NCI-H2227 treated with DMSO at 0.1 percent for 48 hours (cell line): ENCODE measurements around the gene FBXL7.

Experiments used
- DNase-seq: peaks from one replicate; lab custom pipeline; 2025; lab: John Stamatoyannopoulos, UW

Gene FBXL7

GRCh38 chr5:15774632-15775031, 274.7 kb downstream of the FBXL7 start:
- no peak for DNase-seq

GRCh38 chr5:15776346-15776745, 276.4 kb downstream of the FBXL7 start:
- no peak for DNase-seq

GRCh38 chr5:15783734-15784133, 283.8 kb downstream of the FBXL7 start:
- DNase-seq: no peak

- DNase-seq: no peak
These were observed 285.6 kb downstream of the FBXL7 start for GRCh38 chr5:15785531-15785981.

- no peak for DNase-seq
These were observed 286.3 kb downstream of the FBXL7 start for GRCh38 chr5:15786326-15786725.

GRCh38 chr5:15786884-15787283, 286.9 kb downstream of the FBXL7 start:
- no peak for DNase-seq

- no peak for DNase-seq
These were observed 287.7 kb downstream of the FBXL7 start for GRCh38 chr5:15787681-15788080.

- no peak for DNase-seq
These were observed 289.7 kb downstream of the FBXL7 start for GRCh38 chr5:15789642-15790041.

- no peak for DNase-seq
These were observed 290.6 kb downstream of the FBXL7 start for GRCh38 chr5:15790446-15791018.

GRCh38 chr5:15791274-15791673, 291.3 kb downstream of the FBXL7 start:
- DNase-seq: no peak

GRCh38 chr5:15791859-15792258, 291.9 kb downstream of the FBXL7 start:
- no peak for DNase-seq

GRCh38 chr5:15794052-15794985, 294.3 kb downstream of the FBXL7 start:
- DNase-seq: no peak

- no peak for DNase-seq
These were observed 296.1 kb downstream of the FBXL7 start for GRCh38 chr5:15796096-15796495.

GRCh38 chr5:15796557-15796956, 296.6 kb downstream of the FBXL7 start:
- DNase-seq: no peak

GRCh38 chr5:15797116-15797515, 297.1 kb downstream of the FBXL7 start:
- no peak for DNase-seq

GRCh38 chr5:15798006-15798405, 298.0 kb downstream of the FBXL7 start:
- no peak for DNase-seq

GRCh38 chr5:15799014-15799413, 299.0 kb downstream of the FBXL7 start:
- no peak for DNase-seq

- DNase-seq: no peak
These were observed 299.6 kb downstream of the FBXL7 start for GRCh38 chr5:15799612-15800011.

GRCh38 chr5:15803280-15803679, 303.3 kb downstream of the FBXL7 start:
- no peak for DNase-seq

GRCh38 chr5:15806613-15807012, 306.6 kb downstream of the FBXL7 start:
- no peak for DNase-seq

GRCh38 chr5:15807248-15807647, 307.3 kb downstream of the FBXL7 start:
- no peak for DNase-seq

GRCh38 chr5:15807871-15808270, 307.9 kb downstream of the FBXL7 start:
- DNase-seq: no peak

- DNase-seq: no peak
These were observed 308.6 kb downstream of the FBXL7 start for GRCh38 chr5:15808577-15808976.
